NCI-H748 (cell line): Measurements from ENCODE around the gene TRAP1.
"Not testable (repeated sequence)": the region's sequence is repeated elsewhere in the genome, so short reads cannot be mapped to it uniquely, and the experiment has no call there.

ENCODE experiments used
- DNase-seq: peaks from one replicate; lab custom pipeline; 2025; ENCODE audit not compliant: unreplicated experiment; lab: John Stamatoyannopoulos, UW

Gene TRAP1

GRCh38 chr16:3714378-3714777 is 2.9 kb downstream of the TRAP1 start:
- DNase-seq, result not testable (repeated sequence)

GRCh38 chr16:3713587-3714242 is 3.6 kb downstream of the TRAP1 start:
- no peak for DNase-seq

- DNase-seq, result no peak
These were observed 4.4 kb downstream of the TRAP1 start for GRCh38 chr16:3712861-3713372.

GRCh38 chr16:3706253-3707012 is 10.9 kb downstream of the TRAP1 start:
- no peak for DNase-seq

- DNase-seq, result no peak
These were observed 15.2 kb downstream of the TRAP1 start for GRCh38 chr16:3702082-3702481.

- DNase-seq, result no peak
These were observed 15.8 kb downstream of the TRAP1 start for GRCh38 chr16:3701531-3701930.

GRCh38 chr16:3698941-3699340 is 18.4 kb downstream of the TRAP1 start:
- DNase-seq, result no peak

- no peak for DNase-seq
These were observed 20.7 kb downstream of the TRAP1 start for GRCh38 chr16:3696425-3697218.

GRCh38 chr16:3695610-3696369 is 21.5 kb downstream of the TRAP1 start:
- no peak for DNase-seq

- DNase-seq, result no peak
These were observed 23.3 kb downstream of the TRAP1 start for GRCh38 chr16:3694051-3694450.

GRCh38 chr16:3691761-3692160 is 25.6 kb downstream of the TRAP1 start:
- no peak for DNase-seq

GRCh38 chr16:3690980-3691720 is 26.2 kb downstream of the TRAP1 start:
- DNase-seq, result no peak

- peak; percentile 52 for DNase-seq
These were observed 26.8 kb downstream of the TRAP1 start for GRCh38 chr16:3690470-3690928.

GRCh38 chr16:3689731-3690130 is 27.6 kb downstream of the TRAP1 start:
- no peak for DNase-seq

GRCh38 chr16:3687792-3688191 is 29.5 kb downstream of the TRAP1 start:
- DNase-seq, result no peak

- no peak for DNase-seq
These were observed 30.3 kb downstream of the TRAP1 start for GRCh38 chr16:3687021-3687420.

- no peak for DNase-seq
These were observed 36.1 kb downstream of the TRAP1 start for GRCh38 chr16:3681206-3681605.

GRCh38 chr16:3677994-3678393 is 39.3 kb downstream of the TRAP1 start:
- no peak for DNase-seq

- DNase-seq, result no peak
These were observed 41.7 kb downstream of the TRAP1 start for GRCh38 chr16:3675601-3676130.
